COR-L47 (cell line): ENCODE results near the gene OR51A7.
"Not testable (repeated sequence)": the region's sequence is repeated elsewhere in the genome, so short reads cannot be mapped to it uniquely, and the experiment has no call there.

Source experiments
- DNase-seq: peaks from one replicate; lab custom pipeline; 2025; lab: John Stamatoyannopoulos, UW

The OR51A7 gene

DNA sequence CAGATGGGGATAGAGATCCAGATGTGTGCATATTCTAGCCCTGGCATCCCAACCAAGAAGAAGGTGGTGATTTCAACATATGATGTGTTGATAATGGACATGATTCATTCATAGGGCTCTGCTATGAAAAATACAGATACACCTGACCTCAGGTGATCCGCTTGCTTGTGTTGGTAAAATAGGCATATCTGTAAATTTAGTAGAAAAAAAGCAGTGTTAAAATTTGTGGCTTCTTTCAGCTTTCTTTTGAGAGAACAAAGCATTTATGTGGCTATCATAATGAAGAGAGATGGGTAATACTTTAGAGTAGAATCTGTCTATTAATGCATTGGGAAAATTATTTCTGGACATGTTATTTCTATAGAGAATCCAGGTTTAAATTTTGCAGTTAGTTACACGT lies 52.0 kb downstream of the OR51A7 start, which contains the start of gene OR51A2:
OR51A2 (minus strand) TSS at position 101 of the 400 bp plus-strand sequence; CDS start at position 101, 0 bp downstream.
- not testable (repeated sequence) for DNase-seq

DNA sequence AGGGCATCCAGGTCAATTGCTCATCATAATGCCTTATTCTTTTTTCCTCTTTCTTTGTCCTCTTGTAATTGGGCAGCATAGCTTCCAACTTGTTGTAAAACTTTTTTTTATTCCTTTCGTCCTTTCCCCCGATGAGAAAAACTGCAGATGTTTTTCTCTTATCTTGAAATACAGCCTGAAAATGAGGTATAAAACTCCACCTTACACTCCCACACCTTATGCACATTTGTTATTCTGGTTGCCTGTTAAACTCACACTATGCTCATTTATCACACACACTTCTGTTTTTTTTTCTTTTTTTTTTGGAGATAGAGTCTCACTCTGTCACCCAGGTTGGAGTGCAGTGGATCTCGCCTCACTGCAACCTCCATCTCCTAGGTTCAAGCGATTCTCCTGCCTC lies 53.8 kb downstream of the OR51A7 start:
- DNase-seq = no peak
